Left lung (tissue), 10 donors: ENCODE data around the gene HOXA5. TPM values are rescaled to one million over a fixed set of nuclear protein-coding genes. Genes with fewer than 3 reads are reported as not detected.

ENCODE experiments used
- ATAC-seq: fragments of 200-7000 bp; cut with Tn5 transposase; one replicate; pipeline ENCODE4 v1.9.1; 2020; ENCODE audit warnings: moderate library complexity
- DNase-seq, 4 donors: peaks; one replicate each; pipeline ENCODE4 v3.0.0-alpha.2; 2013 to 2020
- H3K27ac ChIP-seq, 2 donors: fragments of 200-600 bp; sonication (generic) in 1 of 2; one replicate each; pipeline versions ENCODE4 v1.5.0 to v1.8.0; 2020 to 2021
- H3K27me3 ChIP-seq, 2 donors: fragments of 200-600 bp; sonication (generic) in 1 of 2; one replicate each; pipeline versions ENCODE4 v1.5.0 to v1.8.0; 2020 to 2021
- H3K36me3 ChIP-seq, 2 donors: fragments of 200-600 bp; sonication (generic) in 1 of 2; one replicate each; pipeline versions ENCODE4 v1.5.0 to v1.8.0; 2020 to 2021
- H3K4me1 ChIP-seq, 2 donors: fragments of 200-600 bp; one replicate each; pipeline ENCODE4 v1.8.0; 2021
- H3K4me3 ChIP-seq, 2 donors: fragments of 200-600 bp; sonication (generic) in 1 of 2; one replicate each; pipeline versions ENCODE4 v1.5.0 to v1.8.0; 2020 to 2021; ENCODE audit warnings: mild to moderate bottlenecking in 1 of 2
- H3K9me3 ChIP-seq, 2 donors: fragments of 200-600 bp; sonication (generic) in 1 of 2; one replicate each; pipeline versions ENCODE4 v1.5.0 to v1.8.0; 2020 to 2021
- intact Hi-C, 2 donors: fragments of 100-400 bp; cut with DNase I; formaldehyde crosslinking; loops; one replicate each; pipeline versions ENCODE4 v1.11.2 to v1.14.2; 2022
- polyA plus RNA-seq, 6 donors: library from polyadenylated mRNA; unstranded; fragments of 120-200 nt; gene quantifications; one replicate each; pipeline ENCODE4 v1.2.1, GENCODE V29; 2013; ENCODE audit not compliant: insufficient read length in 6 of 6
- total RNA-seq, 2 donors: library from RNA; stranded (reverse); fragmentation: NEBNext Ultra II Directional; extraction: Animal tissue kit (Norgen Biotek cat#: 25700); gene quantifications; one replicate each; pipeline ENCODE4 v1.2.1, GENCODE V29; 2021
- TF ChIP-seq, protein P1 (sequence below), 2 donors: fragments of 200-600 bp; sonication (generic) in 1 of 2; IDR thresholded peaks; one replicate each; pipeline versions ENCODE4 v1.5.0 to v1.8.0; 2021; ENCODE audit warnings: antibody characterized with exemption in 2 of 2
- donor health status: DM: no; HTN: yes; CAD: no.
- donor health status: DM: no; HTN: no; CAD: no.

HOXA5 gene
- total and polyA plus RNA-seq, 8 donors, result 16.1 to 94.7 (median 86.1) TPM

DNA sequence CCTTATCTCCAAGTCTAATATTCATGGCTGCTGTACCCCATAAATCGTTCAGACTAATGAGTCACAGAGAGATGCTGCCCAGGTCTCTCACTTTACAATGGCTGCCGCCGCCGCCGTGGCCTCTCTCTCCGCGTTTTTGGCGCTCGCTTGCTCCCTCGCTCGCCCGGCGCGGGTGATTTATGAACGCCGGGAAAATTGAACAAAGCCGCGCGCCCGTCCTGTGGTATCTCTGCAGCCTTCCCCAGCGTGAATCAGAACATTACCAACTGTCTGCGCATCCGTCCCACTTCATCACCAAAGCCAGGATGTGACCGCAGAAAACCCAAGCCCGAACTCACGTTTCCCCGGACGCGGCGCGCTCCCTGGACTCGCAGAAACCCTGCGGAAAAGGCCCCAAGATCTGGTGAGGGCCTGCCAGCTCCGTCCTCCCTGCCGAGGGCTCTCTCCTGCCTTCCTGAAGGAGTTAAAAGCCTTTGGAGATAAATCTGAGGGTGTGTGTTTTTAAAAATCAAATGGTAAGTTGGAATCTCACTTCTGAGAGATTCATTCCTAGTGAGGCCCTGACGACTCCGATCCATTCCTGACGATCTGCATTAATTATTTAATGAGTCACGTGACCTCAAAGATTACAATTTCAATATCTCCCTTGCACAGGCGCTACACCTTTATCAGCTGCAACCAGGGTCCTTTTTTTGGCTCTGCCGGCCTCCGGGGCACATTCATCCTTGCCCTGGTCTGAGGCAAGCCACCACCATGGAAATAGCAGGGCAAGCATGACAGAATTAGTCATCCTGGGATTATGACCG lies 19.2 kb downstream of the HOXA5 start:
- Histone ChIP-seq H3K27me3 (peaks cover 0 to 89% of the 10 kb centered on the region in 2 donors), H3K36me3 (no peaks in the 10 kb centered on the region), H3K4me1 (peaks cover 12 to 28% of the 10 kb centered on the region in 2 donors), H3K27ac (peak overlapping the region; percentile 71 to 83), H3K4me3 (peak overlapping the region in 1 of 2 donors; percentile 17), H3K9me3 (no peaks in the 10 kb centered on the region)
- TF ChIP-seq, protein P1, sequence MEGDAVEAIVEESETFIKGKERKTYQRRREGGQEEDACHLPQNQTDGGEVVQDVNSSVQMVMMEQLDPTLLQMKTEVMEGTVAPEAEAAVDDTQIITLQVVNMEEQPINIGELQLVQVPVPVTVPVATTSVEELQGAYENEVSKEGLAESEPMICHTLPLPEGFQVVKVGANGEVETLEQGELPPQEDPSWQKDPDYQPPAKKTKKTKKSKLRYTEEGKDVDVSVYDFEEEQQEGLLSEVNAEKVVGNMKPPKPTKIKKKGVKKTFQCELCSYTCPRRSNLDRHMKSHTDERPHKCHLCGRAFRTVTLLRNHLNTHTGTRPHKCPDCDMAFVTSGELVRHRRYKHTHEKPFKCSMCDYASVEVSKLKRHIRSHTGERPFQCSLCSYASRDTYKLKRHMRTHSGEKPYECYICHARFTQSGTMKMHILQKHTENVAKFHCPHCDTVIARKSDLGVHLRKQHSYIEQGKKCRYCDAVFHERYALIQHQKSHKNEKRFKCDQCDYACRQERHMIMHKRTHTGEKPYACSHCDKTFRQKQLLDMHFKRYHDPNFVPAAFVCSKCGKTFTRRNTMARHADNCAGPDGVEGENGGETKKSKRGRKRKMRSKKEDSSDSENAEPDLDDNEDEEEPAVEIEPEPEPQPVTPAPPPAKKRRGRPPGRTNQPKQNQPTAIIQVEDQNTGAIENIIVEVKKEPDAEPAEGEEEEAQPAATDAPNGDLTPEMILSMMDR (IDR thresholded peaks at IDR 0.05), result no peak
- intact Hi-C loops, result no loop called here
- DNase-seq (peak in 1 of 4 donors; percentile 76), ATAC-seq (peak; percentile 58)

DNA sequence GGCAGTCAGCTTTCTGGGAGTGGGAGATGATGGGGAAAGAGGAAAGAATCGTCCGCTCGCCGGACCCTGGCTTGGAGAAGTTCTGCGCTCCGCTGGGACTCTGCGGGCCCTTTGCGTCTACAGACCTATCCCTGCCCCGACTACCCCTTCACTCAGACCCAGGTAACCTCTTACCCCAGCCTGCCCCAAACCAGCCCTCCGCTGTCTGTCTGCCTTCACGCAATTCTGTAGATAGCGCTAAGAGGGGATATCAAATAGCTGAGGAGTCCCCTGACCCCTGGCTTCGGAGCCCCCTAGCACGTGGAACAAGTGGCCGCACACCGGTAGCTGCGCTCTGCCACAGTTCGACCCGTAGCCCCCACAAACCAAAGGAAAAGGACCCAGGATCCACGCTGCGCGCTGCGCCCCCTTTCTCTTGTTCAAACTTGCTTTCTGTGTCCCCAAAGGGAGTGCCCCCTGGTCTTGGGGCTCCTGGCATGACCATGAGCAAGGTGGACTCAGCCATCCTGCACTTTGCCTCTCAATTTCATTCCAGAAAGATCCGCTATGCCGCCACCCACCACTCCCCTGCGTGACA lies 19.9 kb downstream of the HOXA5 start:
- H3K27ac ChIP-seq, result peak overlapping the region; percentile 71 to 83

DNA sequence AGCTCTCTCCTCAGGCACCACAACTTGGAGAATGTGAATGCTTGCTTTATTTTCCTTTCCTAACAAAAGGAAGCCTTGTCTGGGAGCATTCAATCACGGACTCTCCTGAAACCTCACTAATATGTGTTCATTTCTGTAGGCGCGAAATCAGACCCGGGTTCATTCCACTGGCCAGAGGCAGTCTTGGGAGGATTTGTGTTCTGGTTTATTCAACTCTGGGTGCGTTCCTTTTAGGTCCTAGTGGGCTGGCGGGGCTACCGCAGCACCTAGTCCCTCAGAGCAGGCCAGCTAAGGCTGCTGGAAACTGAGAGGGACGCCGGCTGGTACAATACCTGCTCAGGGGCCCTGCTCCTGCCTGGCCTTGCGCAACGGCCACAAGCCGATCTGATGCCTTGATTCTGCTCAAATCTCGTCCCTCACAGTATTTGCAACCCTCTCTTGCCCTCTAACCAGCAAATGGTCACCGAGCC lies 20.4 kb downstream of the HOXA5 start:
- ATAC-seq (no peak), DNase-seq (no peak)
- TF ChIP-seq, protein P1 (IDR thresholded peaks at IDR 0.05), result no peak
- Histone ChIP-seq H3K4me1 (peaks cover 11 to 28% of the 10 kb centered on the region in 2 donors), H3K36me3 (no peaks in the 10 kb centered on the region), H3K27me3 (peaks cover 2 to 88% of the 10 kb centered on the region in 2 donors), H3K9me3 (no peaks in the 10 kb centered on the region), H3K27ac (peak overlapping the region; percentile 71 to 83), H3K4me3 (peak overlapping the region in 1 of 2 donors; percentile 17)
- intact Hi-C loops, result no loop called here

More for the DNA sequence above, 19.9 kb downstream of the HOXA5 start:
- Histone ChIP-seq H3K4me1 (peaks cover 12 to 28% of the 10 kb centered on the region in 2 donors), H3K9me3 (no peaks in the 10 kb centered on the region), H3K4me3 (peak overlapping the region in 1 of 2 donors; percentile 17), H3K27me3 (peaks cover 2 to 89% of the 10 kb centered on the region in 2 donors), H3K36me3 (no peaks in the 10 kb centered on the region)
- ATAC-seq (no peak), DNase-seq (no peak)
- TF ChIP-seq, protein P1 (IDR thresholded peaks at IDR 0.05), result no peak
- intact Hi-C loops, result no loop called here

DNA sequence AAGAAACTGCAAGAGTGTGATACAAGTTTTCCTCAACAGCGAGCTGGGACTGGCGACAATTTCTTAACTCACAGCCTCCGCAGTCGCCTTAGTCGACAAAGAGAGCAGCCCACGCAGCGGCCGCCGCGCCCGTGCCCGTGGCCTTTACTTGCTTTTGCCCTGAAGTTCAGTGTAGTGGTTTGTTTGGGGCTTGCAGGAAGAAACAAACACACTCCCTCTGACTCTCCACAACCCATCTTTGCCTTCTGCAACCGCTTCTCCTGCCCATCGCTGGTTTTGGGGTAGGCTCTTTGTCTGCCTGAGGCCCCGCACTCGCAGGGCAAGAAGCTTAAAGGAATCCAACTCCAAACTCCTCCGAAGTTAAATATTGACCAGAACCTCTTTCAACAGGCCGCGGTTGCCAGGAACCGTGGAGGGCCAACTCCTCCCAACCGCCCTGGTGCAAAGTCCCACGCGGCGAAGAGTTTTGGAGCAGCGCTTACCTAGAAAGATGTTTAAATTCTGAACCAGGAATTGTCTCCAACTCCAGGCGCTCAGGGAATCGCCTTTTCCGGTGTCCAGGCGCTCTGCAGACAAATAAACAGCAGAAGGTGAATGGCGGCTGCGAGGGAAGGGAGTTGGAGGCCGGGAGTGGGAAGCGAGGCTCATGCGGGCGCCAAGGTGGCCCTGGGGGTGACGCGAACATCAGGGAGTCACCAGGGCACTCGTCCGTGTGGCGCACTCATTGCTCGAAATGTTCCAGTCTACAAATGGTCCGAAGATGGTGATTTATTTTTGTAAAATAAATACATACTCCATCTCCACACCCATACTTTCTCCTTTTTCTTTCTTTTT lies 21.2 kb downstream of the HOXA5 start:
- H3K4me3 ChIP-seq, result peak overlapping the region in 1 of 2 donors; percentile 17
- H3K27ac ChIP-seq, result peak overlapping the region; percentile 71 to 83
- ATAC-seq (no peak), DNase-seq (no peak)
- H3K36me3 ChIP-seq, result no peaks in the 10 kb centered on the region
- H3K27me3 ChIP-seq, result peaks cover 2 to 88% of the 10 kb centered on the region in 2 donors
- peaks cover 8 to 28% of the 10 kb centered on the region in 2 donors for H3K4me1 ChIP-seq
- TF ChIP-seq, protein P1 (IDR thresholded peaks at IDR 0.05), result no peak
- H3K9me3 ChIP-seq, result no peaks in the 10 kb centered on the region
- intact Hi-C loops, result no loop called here
